Measurements from ENCODE around the gene GTF2F1. TPM values are rescaled to one million over a fixed set of nuclear protein-coding genes. Genes with fewer than 3 reads are reported as not detected.
"Not testable (repeated sequence)": the region's sequence is repeated elsewhere in the genome, so short reads cannot be mapped to it uniquely, and the experiment has no call there.

Gene GTF2F1
- total and polyA plus RNA-seq, 10 donors = 28.3 to 51.4 (median 41.5) TPM

GRCh38 chr19:6433663-6434062, 40.7 kb upstream of the GTF2F1 start, which contains the start of gene SLC25A41:
SLC25A41 (minus strand) TSS chr19:6433763; CDS start chr19:6433693, 70 bp downstream.
- Histone ChIP-seq H3K4me1 (peaks cover 0 to 3% (median 0%) of the 10 kb centered on the region in 6 donors), H3K27ac (no peak within 1 kb of the TSS), H3K27me3 (replicated peaks in 1 of 7) (no peaks in the 10 kb centered on the region), H3K9me3 (no peaks in the 10 kb centered on the region), H3K36me3 (no peaks in the 10 kb centered on the region), H3K4me3 (no peak within 1 kb of the TSS)
- TF ChIP-seq POLR2A (IDR thresholded peaks at IDR 0.05) = no peak
- TF ChIP-seq CTCF (IDR thresholded peaks at IDR 0.05 in 8 of 11, conservative IDR thresholded peaks at IDR 0.05 in 3 of 11) = no peak
- TF ChIP-seq POLR2AphosphoS5 (IDR thresholded peaks at IDR 0.05) = no peak
- WGBS, 5 donors = 84 to 93% (median 92%) methylated on average over 10 of the region's 10 CpGs
- intact Hi-C loops (cut with DNase I; ENCODE audit: low total_unique reads) = no loop called here
- no peak for DNase-seq

GRCh38 chr19:6433165-6433564, 40.2 kb upstream of the GTF2F1 start:
- Histone ChIP-seq H3K27ac (no peak overlapping the region), H3K9me3 (no peaks in the 10 kb centered on the region), H3K36me3 (no peaks in the 10 kb centered on the region), H3K4me1 (peaks cover 0 to 3% (median 0%) of the 10 kb centered on the region in 6 donors), H3K27me3 (replicated peaks in 1 of 7) (no peaks in the 10 kb centered on the region), H3K4me3 (no peak overlapping the region)
- DNase-seq = no peak
- TF ChIP-seq CTCF (IDR thresholded peaks at IDR 0.05 in 8 of 11, conservative IDR thresholded peaks at IDR 0.05 in 3 of 11) = no peak
- TF ChIP-seq POLR2A (IDR thresholded peaks at IDR 0.05) = no peak
- TF ChIP-seq POLR2AphosphoS5 (IDR thresholded peaks at IDR 0.05) = no peak
- WGBS, 5 donors = 89 to 91% (median 89%) methylated on average over 11 of the region's 11 CpGs
- intact Hi-C loops (cut with DNase I; ENCODE audit: low total_unique reads) = no loop called here

GRCh38 chr19:6431891-6432290, 38.9 kb upstream of the GTF2F1 start:
- Histone ChIP-seq H3K4me3 (no peak overlapping the region), H3K27me3 (replicated peaks in 1 of 7) (no peaks in the 10 kb centered on the region), H3K27ac (no peak overlapping the region), H3K9me3 (no peaks in the 10 kb centered on the region), H3K4me1 (peaks cover 0 to 3% (median 0%) of the 10 kb centered on the region in 6 donors), H3K36me3 (no peaks in the 10 kb centered on the region)
- no peak for TF ChIP-seq POLR2A (IDR thresholded peaks at IDR 0.05)
- no peak for TF ChIP-seq CTCF (IDR thresholded peaks at IDR 0.05 in 8 of 11, conservative IDR thresholded peaks at IDR 0.05 in 3 of 11)
- TF ChIP-seq POLR2AphosphoS5 (IDR thresholded peaks at IDR 0.05) = no peak
- intact Hi-C loops (cut with DNase I; ENCODE audit: low total_unique reads) = no loop called here
- WGBS, 5 donors = 87 to 95% (median 93%) methylated on average over 11 of the region's 11 CpGs
- no peak for DNase-seq

- no peak overlapping the region for H3K27ac ChIP-seq
- intact Hi-C loops (cut with DNase I; ENCODE audit: low total_unique reads) = no loop called here
- peaks cover 0 to 15% (median 6%) of the 10 kb centered on the region in 6 donors for H3K4me1 ChIP-seq
- no peaks in the 10 kb centered on the region for H3K36me3 ChIP-seq
- H3K9me3 ChIP-seq = no peaks in the 10 kb centered on the region
- H3K27me3 ChIP-seq (replicated peaks in 1 of 7) = no peaks in the 10 kb centered on the region
- no peak for DNase-seq
- TF ChIP-seq POLR2A (IDR thresholded peaks at IDR 0.05) (no peak), POLR2AphosphoS5 (IDR thresholded peaks at IDR 0.05) (no peak), CTCF (IDR thresholded peaks at IDR 0.05 in 8 of 11, conservative IDR thresholded peaks at IDR 0.05 in 3 of 11) (no peak)
- WGBS, 5 donors = 56 to 63% (median 61%) methylated on average over 15 to 20 of the region's 20 CpGs
- no peak overlapping the region for H3K4me3 ChIP-seq
Observed at GRCh38 chr19:6429419-6430221, 36.7 kb upstream of the GTF2F1 start.

- H3K27ac ChIP-seq; H3K4me3 ChIP-seq; intact Hi-C loops (cut with DNase I; ENCODE audit: low total_unique reads); H3K27me3 ChIP-seq (replicated peaks in 1 of 7); H3K9me3 ChIP-seq; DNase-seq; H3K36me3 ChIP-seq: not testable (repeated sequence)
- peaks cover 0 to 17% (median 8%) of the 10 kb centered on the region in 6 donors for H3K4me1 ChIP-seq
- WGBS, 5 donors = 77 to 87% (median 83%) methylated on average over 2 of the region's 2 CpGs
Observed at GRCh38 chr19:6428692-6429418, 35.9 kb upstream of the GTF2F1 start.
